GM12864 (cell line): ENCODE data around the gene ZNF385B.

ENCODE experiments used
- DNase-seq: peaks from one replicate; pipeline ENCODE4 v3.0.0-alpha.2; 2011; ENCODE audit warnings: low read depth
- H3K4me3 ChIP-seq: 2 replicates; pipeline ENCODE4 v1.5.1; 2011; ENCODE audit warnings: mild to moderate bottlenecking, low read depth, low read length, control low read depth
- TF ChIP-seq, protein P1 (sequence below): IDR thresholded peaks from 2 replicates; pipeline ENCODE4 v1.5.1; 2011; ENCODE audit warnings: low read depth, mild to moderate bottlenecking, moderate library complexity, low read length, control low read depth, inconsistent platforms; ENCODE audit errors: missing control alignments

Gene ZNF385B

DNA sequence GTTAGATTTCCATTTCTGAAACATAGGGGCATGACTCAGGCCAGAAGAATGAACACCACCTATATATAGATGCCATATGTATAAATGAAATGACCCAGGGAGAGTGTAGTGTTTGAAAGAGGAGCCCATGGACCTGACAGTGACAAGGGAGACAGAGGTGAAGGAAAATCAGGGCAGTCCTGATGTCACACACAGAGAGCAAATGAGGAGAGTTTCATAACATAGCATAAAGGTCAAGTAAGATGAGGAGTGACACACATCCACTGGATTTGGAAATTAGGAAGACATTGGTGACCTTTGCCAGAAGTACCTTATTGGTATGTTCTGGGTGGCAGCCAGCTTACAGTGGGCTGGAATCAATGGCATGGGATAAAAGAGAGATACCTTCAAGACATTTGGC, 276.7 kb downstream of the ZNF385B start:
- TF ChIP-seq, protein P1, sequence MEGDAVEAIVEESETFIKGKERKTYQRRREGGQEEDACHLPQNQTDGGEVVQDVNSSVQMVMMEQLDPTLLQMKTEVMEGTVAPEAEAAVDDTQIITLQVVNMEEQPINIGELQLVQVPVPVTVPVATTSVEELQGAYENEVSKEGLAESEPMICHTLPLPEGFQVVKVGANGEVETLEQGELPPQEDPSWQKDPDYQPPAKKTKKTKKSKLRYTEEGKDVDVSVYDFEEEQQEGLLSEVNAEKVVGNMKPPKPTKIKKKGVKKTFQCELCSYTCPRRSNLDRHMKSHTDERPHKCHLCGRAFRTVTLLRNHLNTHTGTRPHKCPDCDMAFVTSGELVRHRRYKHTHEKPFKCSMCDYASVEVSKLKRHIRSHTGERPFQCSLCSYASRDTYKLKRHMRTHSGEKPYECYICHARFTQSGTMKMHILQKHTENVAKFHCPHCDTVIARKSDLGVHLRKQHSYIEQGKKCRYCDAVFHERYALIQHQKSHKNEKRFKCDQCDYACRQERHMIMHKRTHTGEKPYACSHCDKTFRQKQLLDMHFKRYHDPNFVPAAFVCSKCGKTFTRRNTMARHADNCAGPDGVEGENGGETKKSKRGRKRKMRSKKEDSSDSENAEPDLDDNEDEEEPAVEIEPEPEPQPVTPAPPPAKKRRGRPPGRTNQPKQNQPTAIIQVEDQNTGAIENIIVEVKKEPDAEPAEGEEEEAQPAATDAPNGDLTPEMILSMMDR = no peak
- DNase-seq = no peak
- no peak overlapping the region for H3K4me3 ChIP-seq

DNA sequence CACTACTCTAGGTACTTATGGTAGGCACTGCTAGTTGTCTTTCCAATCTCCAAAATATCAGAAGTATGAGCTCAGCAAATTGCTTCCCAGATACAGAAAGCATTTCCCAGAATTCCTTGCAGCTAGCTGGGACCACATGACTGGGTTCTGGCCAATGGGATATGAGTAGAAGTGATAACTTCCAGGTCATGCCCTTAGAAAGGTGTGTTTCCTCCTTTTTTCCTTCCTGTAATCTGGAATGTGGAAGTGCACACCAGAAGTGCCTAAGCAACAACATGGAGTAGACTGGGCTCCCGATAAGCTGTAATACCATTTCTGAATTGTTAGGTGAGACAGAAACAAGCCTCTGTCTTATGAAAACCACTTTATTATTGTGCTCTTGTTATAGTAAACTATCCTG, 279.8 kb downstream of the ZNF385B start:
- H3K4me3 ChIP-seq = no peak overlapping the region
- no peak for DNase-seq
- TF ChIP-seq, protein P1 = no peak

DNA sequence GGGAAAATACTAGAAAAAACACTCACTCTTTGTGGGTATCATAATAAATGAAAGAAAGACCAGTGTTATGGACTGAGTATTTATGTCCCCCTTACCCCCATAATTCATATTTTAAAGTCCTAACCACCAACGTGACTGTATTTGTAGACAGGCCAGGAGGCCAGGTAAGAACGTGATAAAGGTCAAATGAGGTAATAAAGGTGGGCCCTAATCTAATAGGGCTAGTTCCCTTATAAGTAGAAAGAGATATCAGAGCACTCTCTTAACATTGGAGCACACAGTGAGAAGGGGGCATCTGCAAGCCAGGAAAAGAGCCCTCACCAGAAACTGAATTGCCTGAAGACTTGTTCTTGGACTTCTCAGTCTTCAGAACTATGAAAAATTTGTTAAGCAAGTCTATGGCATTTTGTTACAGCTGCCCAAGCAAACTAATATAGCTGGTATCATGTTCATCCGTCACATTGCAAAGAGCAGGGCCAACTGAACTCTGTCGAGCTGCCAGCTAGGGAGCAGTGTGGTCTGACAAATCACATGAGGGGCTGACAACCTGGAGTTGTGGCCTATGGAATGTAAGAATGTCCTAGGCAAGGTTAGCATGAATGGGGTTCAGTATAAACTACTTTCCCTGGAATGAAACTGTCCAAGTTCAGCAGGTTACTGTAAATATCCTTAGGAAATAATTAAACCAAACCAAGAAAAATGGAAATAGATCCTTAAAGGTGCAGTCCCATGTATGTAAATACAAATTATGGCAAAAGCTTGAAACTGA, 280.9 kb downstream of the ZNF385B start:
- no peak for DNase-seq
- TF ChIP-seq, protein P1 = no peak

DNA sequence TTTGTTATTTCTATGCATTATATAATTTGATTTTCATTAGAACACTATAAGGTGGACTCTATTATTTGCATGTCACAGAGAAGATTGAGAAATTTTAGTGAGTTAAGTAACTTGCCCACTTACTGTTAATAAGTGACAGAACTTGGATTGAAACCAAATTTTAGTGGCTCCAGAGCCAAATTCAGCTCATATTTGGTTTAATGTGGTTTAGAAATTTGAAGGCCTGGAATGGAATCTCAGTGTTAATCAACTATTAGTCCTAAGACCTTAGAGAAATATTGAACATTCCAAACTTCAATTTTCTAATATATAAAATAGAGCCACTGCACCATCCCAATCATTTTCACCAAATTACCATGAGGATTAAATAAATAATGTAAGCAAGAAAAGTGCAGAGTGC, 281.6 kb downstream of the ZNF385B start:
- no peak for DNase-seq
- TF ChIP-seq, protein P1 = no peak
- H3K4me3 ChIP-seq = no peak overlapping the region

More for the DNA sequence above, 280.9 kb downstream of the ZNF385B start:
- no peak overlapping the region for H3K4me3 ChIP-seq

DNA sequence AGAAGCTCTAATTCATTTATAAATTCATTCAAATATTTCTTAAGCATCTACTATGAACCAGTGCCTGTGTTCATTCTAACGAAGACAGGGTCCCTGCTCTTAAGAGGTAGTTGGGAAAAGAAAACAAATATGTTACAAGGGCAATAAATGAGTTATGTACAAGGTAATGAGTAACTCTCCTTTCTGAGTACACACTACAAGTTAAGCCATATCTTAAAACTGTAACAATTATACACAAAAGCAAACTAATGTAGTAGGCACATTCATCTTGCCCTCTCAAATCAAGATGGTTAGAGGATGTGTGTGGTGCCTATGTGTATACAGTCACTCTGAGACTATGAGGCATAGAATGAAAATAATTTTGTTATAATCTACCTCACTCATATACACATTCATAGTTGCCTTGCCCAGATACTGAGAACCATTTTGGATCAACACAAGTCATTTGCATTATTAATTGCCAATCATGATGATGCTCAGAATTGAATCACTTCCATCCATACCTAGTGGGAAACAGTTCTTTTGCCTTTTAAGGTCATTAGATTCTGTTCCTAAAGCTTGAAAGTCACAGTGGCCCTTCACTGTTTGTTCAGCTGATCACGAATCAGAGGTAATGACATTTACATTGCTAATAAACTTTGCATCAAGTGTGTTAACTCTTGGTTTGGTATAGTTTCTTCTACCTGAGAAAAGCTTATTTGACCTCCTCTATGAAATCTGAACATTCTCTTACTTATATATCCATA, 283.1 kb downstream of the ZNF385B start:
- H3K4me3 ChIP-seq = no peak overlapping the region
- TF ChIP-seq, protein P1 = no peak
- no peak for DNase-seq

DNA sequence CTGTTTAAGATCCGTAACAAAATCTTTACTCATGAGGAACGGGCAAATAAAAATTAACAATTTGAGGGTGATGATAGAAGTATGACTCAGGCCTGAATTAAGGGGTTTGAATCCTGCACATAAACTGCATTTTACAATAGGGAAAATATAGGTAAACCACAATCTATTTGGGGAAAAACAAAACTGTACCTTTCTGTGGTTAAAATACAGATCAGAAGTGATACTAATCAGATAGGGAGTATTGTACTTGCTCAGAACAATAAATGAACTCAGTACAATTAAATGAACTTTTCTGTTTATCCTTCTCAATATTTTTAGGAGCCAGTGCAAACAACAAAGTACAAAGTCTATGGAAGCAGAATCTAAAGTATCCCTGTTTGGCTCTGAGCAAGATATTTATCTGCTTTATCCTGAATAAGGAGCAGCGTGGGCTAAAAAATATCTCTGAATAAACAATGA, 287.3 kb downstream of the ZNF385B start:
- H3K4me3 ChIP-seq = no peak overlapping the region
- DNase-seq = no peak
- TF ChIP-seq, protein P1 = no peak
